SK-N-SH (cell line): ENCODE data around the gene SRP14.

Source experiments
- CTCF ChIP-seq: fragments of 200-600 bp; sonication (generic); IDR thresholded peaks from 2 replicates; pipeline ENCODE4 v1.6.1; 2017; ENCODE audit warnings: antibody characterized with exemption, mild to moderate bottlenecking, moderate library complexity
- EP300 ChIP-seq, 2 experiments: IDR thresholded peaks; 2 replicates each; pipeline versions ENCODE4 v1.4.0 to v1.6.1; 2012; ENCODE audit warnings: borderline replicate concordance in 1 of 2, low read depth in 1 of 2, low read length in 1 of 2
- JUND ChIP-seq: IDR thresholded peaks from 2 replicates; pipeline ENCODE4 v1.4.0; 2012
- RAD21 ChIP-seq: IDR thresholded peaks from 2 replicates; pipeline ENCODE4 v1.6.1; 2012; ENCODE audit warnings: mild to moderate bottlenecking, low read length

DNA sequence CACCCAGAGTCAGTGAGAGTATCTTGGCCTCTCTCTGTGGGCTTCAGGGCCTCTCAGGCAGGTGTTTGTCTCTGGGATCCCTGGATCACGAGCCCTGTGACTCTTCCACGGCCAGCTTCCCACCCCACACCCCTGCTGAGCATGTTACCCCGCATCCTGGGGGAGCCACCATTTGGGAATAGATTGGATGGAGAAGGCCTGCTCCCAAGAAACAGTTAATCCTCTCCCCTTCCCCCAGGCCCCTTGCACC is 15.5 kb upstream of the SRP14 start:
- TF ChIP-seq CTCF = no peak
- TF ChIP-seq EP300 (IDR thresholded peaks at IDR 0.05; ENCODE audit: borderline replicate concordance in 1 of 2, low read depth in 1 of 2, low read length in 1 of 2) = no peak
- no peak for TF ChIP-seq JUND
- no peak for TF ChIP-seq RAD21
